ENCODE data around the gene NAP1L1. TPM values are rescaled to one million over a fixed set of nuclear protein-coding genes. Genes with fewer than 3 reads are reported as not detected.

NAP1L1 gene
- total RNA-seq, 1 experiment from 2014 or later = 620 TPM

DNA sequence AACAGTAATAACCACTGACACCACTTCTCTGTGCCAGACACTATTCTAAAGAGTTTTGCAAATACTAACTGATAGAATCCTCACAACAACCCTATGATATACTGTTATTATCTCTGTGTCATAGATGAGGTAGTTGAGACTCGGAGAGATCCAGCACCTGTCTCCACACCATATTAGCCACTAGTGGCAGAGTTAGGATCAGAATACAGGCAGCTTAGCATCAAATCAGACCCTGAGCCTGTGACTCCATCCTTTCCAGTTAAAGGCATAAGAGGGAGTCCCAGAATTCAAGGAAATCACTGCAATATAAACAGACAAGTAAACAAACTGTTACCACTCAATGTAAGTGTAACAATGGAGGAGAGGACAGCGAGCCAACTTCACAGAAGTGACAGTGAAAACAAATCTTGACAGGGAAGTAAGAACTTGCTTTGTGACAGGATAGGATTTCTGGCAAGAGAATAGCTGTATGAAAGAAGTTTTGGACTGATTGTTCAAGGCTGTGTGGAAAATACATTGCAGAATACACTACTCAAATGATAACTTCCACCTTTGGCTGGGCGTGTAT is 11.7 kb upstream of the NAP1L1 start:
- Histone ChIP-seq H3K27me3 (ENCODE audit: control insufficient read depth, insufficient read depth, low read length) (no peaks in the 10 kb centered on the region), H3K27ac (ENCODE audit: low read length) (no peak overlapping the region), H3K36me3 (ENCODE audit: control insufficient read depth, insufficient read depth, low read length) (no peaks in the 10 kb centered on the region), H3K9me3 (ENCODE audit: control insufficient read depth, insufficient read depth, low read depth, low read length) (no peaks in the 10 kb centered on the region), H3K4me3 (ENCODE audit: low read depth in 2 of 2, low read length in 2 of 2) (no peak overlapping the region), H3K4me1 (ENCODE audit: control insufficient read depth, insufficient read depth, low read length) (no peaks in the 10 kb centered on the region)
- TF ChIP-seq SIN3A (IDR thresholded peaks at IDR 0.05; ENCODE audit: borderline replicate concordance, insufficient read depth, low read depth, low read length) (no peak), TCF7L2 (IDR thresholded peaks at IDR 0.05; ENCODE audit: low read depth, low read length) (no peak), POLR2AphosphoS5 (IDR thresholded peaks at IDR 0.05; ENCODE audit: low read depth, low read length) (no peak)
- TF ChIP-seq, protein P1, sequence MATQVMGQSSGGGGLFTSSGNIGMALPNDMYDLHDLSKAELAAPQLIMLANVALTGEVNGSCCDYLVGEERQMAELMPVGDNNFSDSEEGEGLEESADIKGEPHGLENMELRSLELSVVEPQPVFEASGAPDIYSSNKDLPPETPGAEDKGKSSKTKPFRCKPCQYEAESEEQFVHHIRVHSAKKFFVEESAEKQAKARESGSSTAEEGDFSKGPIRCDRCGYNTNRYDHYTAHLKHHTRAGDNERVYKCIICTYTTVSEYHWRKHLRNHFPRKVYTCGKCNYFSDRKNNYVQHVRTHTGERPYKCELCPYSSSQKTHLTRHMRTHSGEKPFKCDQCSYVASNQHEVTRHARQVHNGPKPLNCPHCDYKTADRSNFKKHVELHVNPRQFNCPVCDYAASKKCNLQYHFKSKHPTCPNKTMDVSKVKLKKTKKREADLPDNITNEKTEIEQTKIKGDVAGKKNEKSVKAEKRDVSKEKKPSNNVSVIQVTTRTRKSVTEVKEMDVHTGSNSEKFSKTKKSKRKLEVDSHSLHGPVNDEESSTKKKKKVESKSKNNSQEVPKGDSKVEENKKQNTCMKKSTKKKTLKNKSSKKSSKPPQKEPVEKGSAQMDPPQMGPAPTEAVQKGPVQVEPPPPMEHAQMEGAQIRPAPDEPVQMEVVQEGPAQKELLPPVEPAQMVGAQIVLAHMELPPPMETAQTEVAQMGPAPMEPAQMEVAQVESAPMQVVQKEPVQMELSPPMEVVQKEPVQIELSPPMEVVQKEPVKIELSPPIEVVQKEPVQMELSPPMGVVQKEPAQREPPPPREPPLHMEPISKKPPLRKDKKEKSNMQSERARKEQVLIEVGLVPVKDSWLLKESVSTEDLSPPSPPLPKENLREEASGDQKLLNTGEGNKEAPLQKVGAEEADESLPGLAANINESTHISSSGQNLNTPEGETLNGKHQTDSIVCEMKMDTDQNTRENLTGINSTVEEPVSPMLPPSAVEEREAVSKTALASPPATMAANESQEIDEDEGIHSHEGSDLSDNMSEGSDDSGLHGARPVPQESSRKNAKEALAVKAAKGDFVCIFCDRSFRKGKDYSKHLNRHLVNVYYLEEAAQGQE (IDR thresholded peaks at IDR 0.05; ENCODE audit: insufficient read depth in 1 of 2, low read depth in 2 of 2, low read length in 1 of 2) = no peak
- TF ChIP-seq, protein P2, sequence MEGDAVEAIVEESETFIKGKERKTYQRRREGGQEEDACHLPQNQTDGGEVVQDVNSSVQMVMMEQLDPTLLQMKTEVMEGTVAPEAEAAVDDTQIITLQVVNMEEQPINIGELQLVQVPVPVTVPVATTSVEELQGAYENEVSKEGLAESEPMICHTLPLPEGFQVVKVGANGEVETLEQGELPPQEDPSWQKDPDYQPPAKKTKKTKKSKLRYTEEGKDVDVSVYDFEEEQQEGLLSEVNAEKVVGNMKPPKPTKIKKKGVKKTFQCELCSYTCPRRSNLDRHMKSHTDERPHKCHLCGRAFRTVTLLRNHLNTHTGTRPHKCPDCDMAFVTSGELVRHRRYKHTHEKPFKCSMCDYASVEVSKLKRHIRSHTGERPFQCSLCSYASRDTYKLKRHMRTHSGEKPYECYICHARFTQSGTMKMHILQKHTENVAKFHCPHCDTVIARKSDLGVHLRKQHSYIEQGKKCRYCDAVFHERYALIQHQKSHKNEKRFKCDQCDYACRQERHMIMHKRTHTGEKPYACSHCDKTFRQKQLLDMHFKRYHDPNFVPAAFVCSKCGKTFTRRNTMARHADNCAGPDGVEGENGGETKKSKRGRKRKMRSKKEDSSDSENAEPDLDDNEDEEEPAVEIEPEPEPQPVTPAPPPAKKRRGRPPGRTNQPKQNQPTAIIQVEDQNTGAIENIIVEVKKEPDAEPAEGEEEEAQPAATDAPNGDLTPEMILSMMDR (IDR thresholded peaks at IDR 0.05) = no peak
- in situ Hi-C loops (cut with HindIII; ENCODE audit: low pct_unique_long_range_greater_than_20kb, low sequenced_read_pairs) = no loop called here
- DNase-seq (ENCODE audit: low read depth, low spot score) (no peak), ATAC-seq (0 out of 2 replicates have a peak, but pooled peaks have one; percentile 17)
- CTCF ChIA-PET = no interaction called here
- BruUV-seq (replicated peaks) = no TSS peak
- intact Hi-C loops (cut with micrococcal nuclease; ENCODE audit: unreplicated experiment) = no loop called here
- POLR2A ChIA-PET = no interaction called here

DNA sequence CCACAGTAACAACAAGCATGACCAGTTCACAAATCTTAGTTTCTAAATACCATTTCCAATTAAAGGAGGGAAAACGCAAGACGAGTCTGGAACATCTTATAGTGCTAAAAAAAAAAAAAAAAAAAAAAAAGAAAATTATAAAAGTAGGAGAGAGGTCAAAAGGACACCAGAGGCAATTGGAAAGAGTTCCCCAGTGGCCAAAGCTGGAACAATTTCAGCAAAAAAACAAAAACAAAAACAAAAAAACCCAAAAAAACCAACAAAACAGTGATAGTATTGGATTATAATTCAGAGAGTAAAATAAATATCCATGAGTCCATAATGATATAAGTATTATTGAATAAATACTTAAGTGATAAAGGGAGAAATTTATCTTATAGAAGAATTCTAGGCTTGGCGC is 10.3 kb upstream of the NAP1L1 start:
- H3K27ac ChIP-seq (ENCODE audit: low read length) = no peak overlapping the region
- no peak for TF ChIP-seq TCF7L2 (IDR thresholded peaks at IDR 0.05; ENCODE audit: low read depth, low read length)
- H3K4me1 ChIP-seq (ENCODE audit: control insufficient read depth, insufficient read depth, low read length) = no peaks in the 10 kb centered on the region
- H3K36me3 ChIP-seq (ENCODE audit: control insufficient read depth, insufficient read depth, low read length) = no peaks in the 10 kb centered on the region
- DNase-seq (ENCODE audit: low read depth, low spot score) = no peak
- ATAC-seq = no peak
- POLR2A ChIA-PET = interaction anchor here (0.7 kb wide), 1 partner anchor 21 kb away, joined by 6 read pairs; no protein-coding TSS in a partner anchor
- no peak overlapping the region for H3K4me3 ChIP-seq (ENCODE audit: low read depth in 2 of 2, low read length in 2 of 2)
- CTCF ChIA-PET = interaction anchor here (0.6 to 0.7 kb wide), 2 partner anchors 141 to 312 kb away, joined by 4 to 5 read pairs; no protein-coding TSS in a partner anchor
- in situ Hi-C loops (cut with HindIII; ENCODE audit: low pct_unique_long_range_greater_than_20kb, low sequenced_read_pairs) = no loop called here
- H3K27me3 ChIP-seq (ENCODE audit: control insufficient read depth, insufficient read depth, low read length) = no peaks in the 10 kb centered on the region
- H3K9me3 ChIP-seq (ENCODE audit: control insufficient read depth, insufficient read depth, low read depth, low read length) = no peaks in the 10 kb centered on the region
- intact Hi-C loops (cut with micrococcal nuclease; ENCODE audit: unreplicated experiment) = no loop called here
- no TSS peak for BruUV-seq (replicated peaks)

DNA sequence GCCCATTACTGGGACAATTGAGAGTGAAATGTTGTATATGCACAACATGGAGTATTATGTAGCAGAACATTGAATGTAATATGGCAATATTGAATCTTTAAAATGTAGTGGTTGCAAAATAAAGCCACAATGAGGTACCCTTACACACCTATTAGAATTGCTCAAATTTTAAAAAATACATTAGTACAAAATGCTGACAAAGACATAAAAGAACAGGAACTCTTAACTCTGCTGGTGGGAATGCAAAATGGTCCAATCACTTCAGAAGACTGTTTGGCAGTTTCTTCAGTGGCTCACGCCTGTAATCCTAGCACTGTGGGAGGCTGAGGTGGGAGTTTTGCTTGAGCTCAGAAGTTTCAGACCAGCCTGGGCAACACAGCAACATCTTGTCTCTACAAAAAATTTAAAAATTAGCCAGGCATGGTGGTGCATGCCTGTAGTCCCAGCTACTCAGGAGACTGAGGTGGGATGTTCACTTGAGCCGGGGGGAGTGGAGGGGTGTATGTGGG is 6.8 kb upstream of the NAP1L1 start:
- ATAC-seq (no peak), DNase-seq (ENCODE audit: low read depth, low spot score) (no peak)
- CTCF ChIA-PET = no interaction called here
- H3K36me3 ChIP-seq (ENCODE audit: control insufficient read depth, insufficient read depth, low read length) = no peaks in the 10 kb centered on the region
- TF ChIP-seq SIN3A (IDR thresholded peaks at IDR 0.05; ENCODE audit: borderline replicate concordance, insufficient read depth, low read depth, low read length) (no peak), TCF7L2 (IDR thresholded peaks at IDR 0.05; ENCODE audit: low read depth, low read length) (no peak), POLR2AphosphoS5 (IDR thresholded peaks at IDR 0.05; ENCODE audit: low read depth, low read length) (no peak)
- TF ChIP-seq, protein P1 (IDR thresholded peaks at IDR 0.05; ENCODE audit: insufficient read depth in 1 of 2, low read depth in 2 of 2, low read length in 1 of 2) = no peak
- TF ChIP-seq, protein P2 (IDR thresholded peaks at IDR 0.05) = no peak
- no peak overlapping the region for H3K27ac ChIP-seq (ENCODE audit: low read length)
- peaks cover 2% of the 10 kb centered on the region for H3K4me1 ChIP-seq (ENCODE audit: control insufficient read depth, insufficient read depth, low read length)
- no peak overlapping the region for H3K4me3 ChIP-seq (ENCODE audit: low read depth in 2 of 2, low read length in 2 of 2)
- in situ Hi-C loops (cut with HindIII; ENCODE audit: low pct_unique_long_range_greater_than_20kb, low sequenced_read_pairs) (no loop called here), intact Hi-C loops (cut with micrococcal nuclease; ENCODE audit: unreplicated experiment) (no loop called here)
- H3K9me3 ChIP-seq (ENCODE audit: control insufficient read depth, insufficient read depth, low read depth, low read length) = no peaks in the 10 kb centered on the region
- BruUV-seq (replicated peaks) = no TSS peak
- POLR2A ChIA-PET = no interaction called here
- H3K27me3 ChIP-seq (ENCODE audit: control insufficient read depth, insufficient read depth, low read length) = no peaks in the 10 kb centered on the region

Data from Panc1 (cell line).